Nucleus accumbens (tissue), 56 donors: Measurements from ENCODE around the gene STX8.
A peak's percentile ranks its signal among the peaks of the same experiment; 100 is the strongest.

ENCODE experiments used
- DNase-seq, 56 donors: peaks; one replicate each; lab custom pipeline; 2025; lab: John Stamatoyannopoulos, UW

The STX8 gene

DNA sequence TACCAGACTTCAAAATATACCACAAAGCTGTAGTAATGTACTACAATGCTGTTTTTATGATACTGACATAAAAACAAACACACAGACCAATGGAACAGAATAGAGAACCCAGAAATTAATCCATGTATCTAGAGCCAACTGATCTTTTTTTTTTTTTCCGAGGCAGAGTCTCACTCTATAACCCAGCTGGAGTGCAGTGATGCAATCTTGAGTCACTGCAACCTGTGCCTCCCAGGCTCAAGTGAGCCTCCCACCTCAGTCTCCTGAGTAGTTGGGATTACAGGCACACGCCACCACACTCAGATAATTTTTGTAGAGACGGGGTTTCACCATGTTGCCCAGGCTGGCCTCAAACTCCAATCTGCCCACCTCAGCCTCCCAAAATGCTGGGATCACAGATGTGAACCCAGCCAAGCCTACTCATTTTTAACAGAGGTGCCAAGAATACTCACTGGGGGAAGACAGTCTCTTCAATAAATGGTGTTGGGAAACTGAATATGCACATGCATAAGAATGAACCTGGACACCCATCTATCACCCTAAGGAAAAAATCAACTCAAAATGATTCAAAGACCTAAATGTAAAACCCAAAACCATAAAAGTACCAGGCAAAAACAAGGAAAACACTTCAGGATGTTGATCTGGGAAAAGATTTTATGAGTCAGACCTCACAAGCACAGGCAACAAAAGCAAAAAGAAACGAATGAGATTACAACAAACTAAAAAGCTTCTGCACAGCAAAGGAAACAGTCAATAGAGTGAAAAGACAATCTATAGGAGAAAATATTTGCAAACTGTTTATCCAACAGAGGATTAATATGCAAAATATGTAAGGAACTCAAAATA is 63.1 kb downstream of the STX8 start:
- no peak for DNase-seq

DNA sequence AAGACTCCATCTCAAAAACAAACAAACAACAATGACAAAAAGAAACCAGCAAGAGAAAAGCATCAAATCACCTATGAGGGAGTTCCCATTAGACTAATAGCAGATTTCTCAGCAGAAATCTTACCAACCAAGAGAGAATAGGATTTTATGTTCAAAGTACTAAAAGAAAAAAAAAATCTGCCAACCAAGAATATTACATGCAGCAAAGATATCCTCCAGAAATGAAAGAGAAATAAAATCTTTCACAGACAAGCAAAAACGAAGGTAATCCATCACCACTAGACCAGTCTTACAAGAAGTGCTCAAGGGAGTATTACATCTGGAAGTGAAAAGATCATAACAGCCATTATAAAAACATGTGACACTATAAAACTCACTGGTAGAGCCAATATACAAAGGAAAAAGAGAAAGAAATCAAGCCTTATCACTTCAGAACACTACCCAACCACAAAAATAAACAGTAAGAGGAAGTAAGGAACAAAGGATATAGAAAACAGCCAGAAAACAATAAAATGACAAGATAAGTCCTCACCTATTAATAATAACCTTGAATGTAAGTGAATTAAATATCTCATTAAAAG is 66.3 kb downstream of the STX8 start:
- DNase-seq = no peak

DNA sequence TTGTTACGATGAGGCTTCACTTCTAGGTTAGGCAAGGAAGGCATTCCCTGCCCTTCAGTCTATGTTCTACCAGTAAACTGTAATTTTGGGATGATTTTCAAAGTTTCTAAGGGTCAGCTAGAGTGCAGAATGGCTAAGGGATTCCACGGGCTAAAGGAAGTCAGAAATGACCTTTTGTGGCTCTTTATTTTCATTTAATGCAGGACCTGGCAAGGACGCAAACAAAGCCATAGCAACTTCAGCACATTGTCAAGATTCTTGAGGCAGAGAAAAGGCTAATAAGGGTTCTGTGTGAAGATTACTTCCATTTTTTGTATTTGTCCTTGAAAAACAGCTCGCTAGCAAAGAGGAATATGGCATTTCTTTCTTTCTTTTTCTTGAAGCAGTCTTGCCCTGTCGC is 76.6 kb downstream of the STX8 start:
- DNase-seq = no peak

DNA sequence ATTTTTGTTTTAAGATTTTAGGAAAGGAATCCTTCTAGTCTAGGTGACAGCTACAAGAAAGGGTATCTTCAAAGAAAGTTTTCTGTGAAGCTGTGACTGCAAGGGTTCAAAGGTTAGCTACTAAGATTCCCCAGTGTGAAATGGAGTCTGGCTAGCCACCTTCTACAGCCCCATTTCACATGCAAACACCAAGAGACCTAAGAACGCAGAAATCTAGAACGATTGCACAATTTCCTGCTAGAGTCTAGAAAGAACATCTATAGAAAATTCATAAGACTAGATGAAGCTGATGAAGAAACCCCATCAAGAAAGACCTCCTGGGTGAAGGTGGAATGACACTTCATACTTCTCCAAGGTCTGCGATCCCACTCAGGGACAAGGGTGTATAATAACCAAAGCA is 77.1 kb downstream of the STX8 start:
- no peak for DNase-seq

DNA sequence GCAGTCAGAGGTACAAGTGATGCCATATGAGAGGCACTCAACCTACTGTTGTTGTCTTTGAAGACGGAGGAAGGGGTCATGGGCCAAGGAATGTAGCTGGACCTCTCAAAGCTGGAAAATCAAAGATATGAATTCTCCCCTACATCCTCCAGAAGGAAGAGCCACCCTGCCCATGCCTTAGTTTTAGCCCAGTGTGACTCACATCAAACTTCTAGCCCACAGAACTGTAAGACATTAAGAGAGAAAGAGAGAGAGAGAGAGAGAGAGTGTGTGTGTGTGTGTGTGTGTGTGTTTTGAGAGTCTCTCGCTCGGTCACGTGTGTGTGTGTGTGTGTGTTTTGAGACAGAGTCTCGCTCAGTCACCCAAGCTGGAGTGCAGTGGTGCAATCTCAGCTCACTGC is 87.1 kb downstream of the STX8 start:
- DNase-seq = no peak

DNA sequence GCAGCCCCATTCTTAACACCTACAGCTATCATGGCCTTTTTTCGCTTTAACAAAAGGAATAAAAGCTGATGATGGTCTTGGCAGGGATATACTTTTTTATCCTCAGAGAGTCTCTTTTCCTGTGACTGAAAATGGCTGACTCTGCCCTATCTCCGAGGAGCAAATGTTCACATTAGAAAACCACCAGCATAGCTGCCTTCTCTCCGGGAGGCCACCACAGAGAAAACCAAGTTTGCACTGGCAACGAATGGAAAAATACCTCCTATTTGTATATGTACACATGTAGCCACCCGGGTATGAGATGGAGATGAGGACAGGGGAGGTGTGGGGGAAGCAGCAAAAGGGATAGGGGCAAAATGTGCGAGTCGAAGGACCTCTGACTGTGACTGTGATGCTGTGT is 88.2 kb downstream of the STX8 start:
- no peak for DNase-seq

DNA sequence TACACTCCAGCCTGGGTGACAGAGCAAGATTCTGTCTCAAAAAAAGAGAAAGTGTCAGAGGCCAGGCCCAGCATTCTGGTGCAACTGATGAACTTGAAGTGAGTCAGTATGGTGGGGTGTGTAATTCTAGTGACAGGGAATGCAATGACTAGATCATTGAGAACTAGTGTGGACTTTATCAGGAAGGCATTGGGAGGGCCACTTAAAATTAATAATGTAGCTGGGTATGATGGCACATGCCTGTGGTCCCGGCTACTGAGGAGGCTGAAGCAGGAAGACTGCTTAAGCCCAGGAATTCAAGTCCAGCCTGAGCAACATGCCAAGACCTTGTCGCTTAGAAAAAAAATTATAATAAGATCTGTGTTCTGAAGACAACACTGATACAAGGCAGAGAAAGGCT is 90.8 kb downstream of the STX8 start:
- DNase-seq = no peak

DNA sequence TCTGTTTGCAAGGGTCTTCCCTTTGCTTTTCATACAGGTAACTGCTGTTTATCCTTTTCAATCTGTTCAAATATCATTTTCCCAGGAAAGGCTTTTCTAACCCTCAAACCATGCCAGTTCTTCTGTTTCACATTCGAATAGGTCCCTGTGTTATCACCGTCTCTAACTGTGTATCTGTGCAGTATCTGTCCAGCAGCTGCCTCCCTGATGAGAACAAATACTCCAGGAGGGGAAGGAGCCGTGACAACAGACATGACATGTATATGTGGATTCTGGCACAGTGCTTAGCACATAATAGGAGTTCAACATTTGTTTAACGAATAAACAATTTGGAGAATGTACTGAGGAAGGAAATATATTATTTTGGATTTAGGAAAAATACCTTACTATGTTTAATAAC is 95.7 kb downstream of the STX8 start:
- DNase-seq = no peak

DNA sequence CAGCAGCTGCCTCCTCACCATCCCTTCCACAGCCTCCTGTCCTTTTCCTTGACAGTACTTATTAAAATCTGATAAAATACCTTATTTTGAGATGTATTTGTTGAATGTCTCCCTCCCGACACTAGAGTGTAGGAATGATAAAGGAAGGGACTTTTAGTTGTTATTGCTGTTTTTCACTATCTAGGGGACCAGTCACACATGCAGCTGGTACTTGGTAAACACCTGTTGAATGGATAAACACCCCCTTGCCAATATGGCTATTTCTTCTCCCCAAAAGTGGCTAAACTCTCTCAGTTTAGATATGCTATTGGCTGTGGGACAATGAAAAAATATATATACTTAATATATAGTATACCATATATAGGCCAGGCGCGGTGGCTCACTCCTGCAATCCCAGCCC is 96.7 kb downstream of the STX8 start:
- no peak for DNase-seq

DNA sequence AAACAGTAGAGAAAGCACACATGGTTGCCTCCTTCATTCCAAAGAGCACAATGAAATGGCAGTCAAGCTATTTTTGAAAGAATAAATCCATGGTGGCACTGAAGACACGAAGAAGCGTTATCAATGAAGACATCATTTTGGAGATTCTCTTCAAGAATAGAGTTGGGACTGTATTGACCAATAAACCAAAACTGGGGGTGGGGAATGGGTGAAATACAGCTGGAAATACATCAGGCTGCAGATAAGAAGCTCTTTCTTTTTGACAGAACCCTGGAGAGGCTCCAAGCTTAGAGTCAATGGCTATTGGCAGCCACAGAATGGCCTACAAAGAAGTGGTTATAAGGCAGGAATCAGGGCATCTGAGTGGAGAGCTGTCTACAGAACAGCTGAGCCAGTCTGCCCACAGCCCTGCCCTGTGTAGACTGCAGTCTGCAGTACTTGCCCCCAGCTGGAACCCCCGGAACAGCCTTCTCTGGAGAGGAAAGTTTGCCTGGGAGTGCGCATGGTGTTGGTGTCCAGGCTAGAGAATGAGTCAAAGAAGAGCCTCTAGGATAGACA is 100.4 kb downstream of the STX8 start:
- DNase-seq = peak in 53 of 56 donors; percentile 3 to 92 (median 73)

DNA sequence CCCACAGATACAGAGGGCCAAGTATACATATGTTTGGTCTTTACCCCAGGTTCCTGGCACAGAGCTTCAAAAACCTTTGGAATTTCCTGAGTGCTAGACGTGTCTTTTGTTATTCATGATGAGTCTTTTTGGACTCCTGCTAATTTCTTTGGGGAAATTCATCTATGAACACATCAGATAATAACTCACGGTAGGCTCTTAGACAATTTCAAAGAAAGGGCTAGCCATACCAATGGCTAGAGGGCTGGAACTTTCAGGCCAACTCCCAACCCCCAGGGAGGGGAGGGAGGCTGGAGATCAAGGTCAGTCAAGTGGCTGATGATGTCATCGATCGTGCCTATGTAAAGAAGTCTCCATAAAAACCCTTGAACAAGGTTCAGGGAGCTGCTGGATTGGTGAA is 101.9 kb downstream of the STX8 start:
- no peak for DNase-seq

DNA sequence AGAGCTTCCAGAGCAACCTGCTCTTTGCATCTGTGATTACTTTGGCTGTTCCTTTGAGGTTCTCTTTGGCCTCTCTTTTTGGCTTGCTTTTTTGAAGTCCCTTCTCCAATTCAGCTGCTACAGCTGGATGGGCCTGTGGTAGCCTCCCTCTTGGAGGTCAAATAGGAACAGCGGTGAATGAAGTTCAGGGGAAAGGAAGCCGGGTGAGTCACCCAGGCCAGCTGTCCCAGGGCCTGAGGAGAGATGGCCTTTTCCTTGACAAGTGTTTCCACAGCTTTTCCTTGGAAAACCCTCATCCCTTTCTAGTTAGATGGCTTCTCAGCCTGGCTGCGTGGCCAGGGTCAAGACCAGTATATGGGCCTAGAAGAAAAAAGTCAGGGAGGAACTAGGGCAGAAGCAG is 103.1 kb downstream of the STX8 start:
- DNase-seq = no peak

DNA sequence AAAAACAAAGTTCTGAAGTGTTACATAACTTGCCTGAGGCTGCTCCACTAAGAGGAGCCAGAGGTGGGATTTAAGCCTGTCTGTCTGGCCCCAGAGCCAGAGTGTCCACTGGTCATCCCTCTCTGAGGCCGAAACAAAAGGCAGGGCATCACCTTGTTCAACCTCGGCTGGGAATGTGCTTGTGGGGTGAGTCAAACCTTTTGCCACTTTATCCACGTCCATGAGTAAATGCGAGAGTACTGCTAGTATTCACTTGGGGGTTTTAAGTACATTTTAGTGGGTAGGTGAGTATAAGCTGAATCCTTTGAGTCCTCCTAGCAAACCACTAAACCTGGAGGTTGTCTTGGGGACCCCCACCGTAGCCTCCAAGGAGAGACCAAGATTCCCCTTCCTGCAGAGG is 103.5 kb downstream of the STX8 start:
- no peak for DNase-seq

DNA sequence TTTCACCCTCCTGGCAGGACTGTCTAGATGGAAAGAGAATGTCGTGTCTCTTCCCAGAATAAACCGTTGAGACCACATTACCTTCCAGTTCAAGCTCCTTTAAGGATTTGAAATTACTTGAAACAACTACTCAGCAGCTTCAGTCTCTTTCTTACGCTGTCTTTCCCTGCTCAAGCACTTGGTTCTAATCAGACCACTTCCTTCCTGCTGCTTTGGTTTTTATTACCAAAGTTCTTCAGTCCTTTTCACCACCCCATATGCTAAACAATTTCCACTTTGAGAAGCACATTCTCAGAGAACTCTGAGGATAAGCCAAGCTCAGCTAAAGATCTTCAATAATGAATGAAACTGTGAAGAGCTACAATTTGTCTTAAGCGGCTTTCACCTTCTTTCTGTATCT is 105.4 kb downstream of the STX8 start:
- no peak for DNase-seq

DNA sequence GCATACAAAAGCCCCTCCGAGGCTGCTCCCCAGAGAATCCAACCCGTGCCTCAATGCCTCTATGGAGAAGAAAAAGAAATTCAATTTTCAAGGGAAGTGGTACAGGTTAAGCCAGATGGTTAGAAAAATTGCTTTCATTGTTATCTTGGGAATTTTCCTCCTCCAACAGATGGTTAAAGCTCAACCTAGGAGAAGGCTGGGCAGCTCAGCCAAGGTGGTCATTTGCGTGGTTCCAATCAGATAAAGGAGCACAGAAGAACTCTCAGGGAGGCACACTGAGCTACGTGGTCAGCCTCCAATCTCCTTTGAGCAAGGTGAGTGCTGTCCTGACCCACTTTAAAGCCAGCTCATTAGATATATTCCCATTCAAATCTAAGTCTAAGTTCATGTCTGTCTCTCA is 106.7 kb downstream of the STX8 start:
- no peak for DNase-seq

DNA sequence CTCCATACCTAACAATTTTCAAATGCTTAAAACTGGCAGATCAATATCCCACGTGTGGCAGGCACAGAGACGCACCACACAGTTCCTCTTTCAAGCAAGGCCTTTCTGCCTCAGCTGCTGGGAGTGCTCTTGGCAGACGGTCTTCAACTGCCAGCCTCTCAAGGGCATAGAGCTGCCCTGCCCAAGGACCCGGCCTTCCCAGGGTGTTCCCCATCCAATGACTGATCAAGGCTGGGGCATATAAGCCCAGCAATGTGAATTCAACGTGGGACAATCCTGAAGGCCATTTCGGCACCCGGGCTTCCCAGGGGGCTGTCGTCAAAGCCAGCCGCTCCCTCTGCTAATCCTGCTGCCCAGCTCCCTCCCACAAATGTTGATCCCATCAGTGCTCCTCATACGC is 107.1 kb downstream of the STX8 start:
- DNase-seq = peak in 1 of 56 donors; percentile 4

DNA sequence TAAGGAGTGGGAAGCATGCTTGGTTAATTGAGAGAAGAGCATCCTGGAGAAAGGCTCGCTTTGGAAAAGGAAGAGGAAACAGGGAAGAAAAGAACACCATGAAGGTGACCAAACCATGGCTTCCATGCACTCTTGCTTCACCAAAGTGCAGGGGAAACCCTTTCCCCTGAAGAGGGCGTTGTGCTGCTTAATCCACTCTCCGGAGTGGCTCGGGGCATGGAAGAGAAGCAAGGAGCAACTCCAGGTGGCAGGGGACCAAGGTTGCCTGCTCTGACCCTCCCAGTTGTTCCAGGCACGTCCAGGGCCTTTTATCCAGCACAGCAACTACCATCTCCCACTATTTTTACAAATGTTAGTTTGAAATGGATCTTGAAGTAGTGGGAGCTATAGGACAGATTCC is 108.1 kb downstream of the STX8 start:
- peak in 1 of 56 donors; percentile 2 for DNase-seq

DNA sequence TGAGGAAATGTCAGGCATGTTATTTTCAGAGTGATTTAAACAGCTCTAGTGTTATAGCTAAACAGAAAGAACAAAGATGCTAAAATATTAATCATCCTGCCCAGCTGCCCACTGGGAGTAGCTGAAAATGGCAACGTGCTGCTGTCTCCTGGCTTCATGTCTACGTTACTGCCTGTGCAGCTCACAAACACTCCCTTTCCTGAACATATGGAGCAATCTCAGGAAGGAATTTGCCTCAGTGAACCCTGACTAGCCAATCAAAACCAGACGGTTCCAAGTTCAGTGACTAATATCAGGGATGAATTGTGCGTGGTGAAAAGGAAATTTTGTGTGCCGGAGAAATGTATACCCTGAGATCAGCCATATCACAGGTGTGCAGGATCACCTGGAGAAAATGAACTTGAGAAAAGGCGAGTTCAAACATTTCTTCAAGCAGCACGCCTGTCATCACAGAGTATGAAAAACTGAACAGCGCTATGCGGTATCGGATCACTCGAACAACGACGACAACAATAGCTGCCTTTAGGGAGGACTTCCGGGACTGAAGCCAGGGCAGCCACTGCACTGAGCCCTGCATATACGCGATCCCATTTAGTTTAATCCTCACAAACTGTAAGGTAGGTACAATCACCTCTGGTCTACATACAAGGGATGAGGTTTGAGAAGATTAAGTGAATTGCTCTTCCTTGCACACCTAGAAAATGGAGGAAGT is 110.3 kb downstream of the STX8 start:
- peak in 4 of 56 donors; percentile 4 to 23 (median 8) for DNase-seq

DNA sequence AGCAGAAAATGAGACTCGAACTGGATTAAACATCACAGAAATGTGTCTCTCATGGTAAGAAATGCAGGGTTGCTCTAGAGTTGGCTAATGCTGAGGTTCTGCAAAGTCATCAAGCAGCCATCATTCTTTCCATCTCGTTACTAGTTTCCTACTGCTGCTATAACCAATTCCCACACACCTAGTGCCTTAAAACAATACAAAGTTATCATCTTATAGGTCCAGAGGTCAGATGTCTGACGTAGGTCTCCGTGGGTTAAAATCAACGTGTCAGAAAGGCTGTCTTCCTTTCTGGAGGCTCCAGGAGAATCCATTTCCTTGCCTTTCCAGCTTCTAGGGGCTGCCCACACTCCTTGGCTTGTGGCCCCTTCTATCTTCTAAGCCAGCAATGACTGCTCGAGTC is 118.6 kb downstream of the STX8 start:
- no peak for DNase-seq

DNA sequence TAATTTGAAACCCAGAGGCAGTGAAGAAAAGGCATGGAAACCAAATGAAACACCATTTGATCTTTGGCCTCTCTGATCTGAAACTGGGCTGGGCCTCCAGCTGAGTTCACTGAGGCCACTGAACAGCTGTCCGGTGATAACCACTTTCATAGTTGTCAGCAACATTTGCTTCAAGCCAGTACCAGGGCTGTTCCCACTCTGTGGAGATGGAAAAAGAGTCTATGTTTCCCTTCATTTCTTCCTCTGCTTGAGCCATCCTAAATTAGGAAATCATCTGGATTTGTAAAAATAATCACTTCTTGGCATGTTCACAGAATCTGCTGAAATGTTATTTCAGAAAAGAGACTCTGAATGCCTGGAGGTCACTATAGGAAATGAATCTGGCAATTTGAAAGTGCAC is 119.3 kb downstream of the STX8 start:
- no peak for DNase-seq

DNA sequence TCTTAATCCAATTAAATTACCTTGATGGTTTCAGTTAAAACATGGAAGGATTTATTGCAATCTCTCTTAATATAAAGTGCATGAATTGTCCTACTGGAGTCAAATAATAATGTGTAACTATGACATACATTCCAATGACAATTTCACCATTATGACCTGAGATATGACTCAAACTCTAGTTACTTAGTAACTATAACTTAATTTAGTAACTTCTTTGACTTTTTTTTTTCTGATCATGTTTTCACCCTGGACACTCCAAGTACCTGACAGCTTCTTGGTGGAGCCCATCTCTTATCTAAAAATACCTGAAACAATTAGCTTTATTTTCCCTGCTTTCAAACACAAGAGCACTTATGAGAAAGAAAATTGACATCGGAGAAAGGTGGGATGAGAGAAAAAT is 123.7 kb downstream of the STX8 start:
- no peak for DNase-seq
